GM23338 (cell line): Measurements from ENCODE around the gene RNF213. TPM values are rescaled to one million over a fixed set of nuclear protein-coding genes. Genes with fewer than 3 reads are reported as not detected.
A peak's percentile ranks its signal among the peaks of the same experiment; 100 is the strongest.

Source experiments
- ATAC-seq: fragments of 200-7000 bp; cut with Tn5 transposase; 3 replicates; pipeline ENCODE4 v1.9.1; 2020
- DNase-seq: peaks from one replicate; pipeline ENCODE4 v3.0.0-alpha.2; 2015; ENCODE audit warnings: low spot score
- H2AFZ ChIP-seq: fragments of 200-600 bp; sonication (generic); 2 replicates; pipeline ENCODE4 v1.8.0; 2016; ENCODE audit warnings: antibody characterized with exemption, mild to moderate bottlenecking, moderate library complexity
- H3F3A ChIP-seq: fragments of 200-600 bp; sonication (generic); replicated peaks from 2 replicates; pipeline ENCODE4 v1.8.0; 2017; ENCODE audit warnings: antibody characterized with exemption, mixed run types, low read depth
- H3K27ac ChIP-seq: fragments of 200-600 bp; sonication (generic); 2 replicates; pipeline ENCODE4 v1.6.1; 2016; ENCODE audit warnings: low read depth
- H3K27me3 ChIP-seq: fragments of 200-600 bp; sonication (generic); 2 replicates; pipeline ENCODE4 v1.8.0; 2016; ENCODE audit warnings: mild to moderate bottlenecking, mixed run types, moderate library complexity; ENCODE audit not compliant: insufficient read depth
- H3K36me3 ChIP-seq: fragments of 200-600 bp; sonication (generic); 2 replicates; pipeline ENCODE4 v1.8.0; 2016; ENCODE audit warnings: mild to moderate bottlenecking; ENCODE audit not compliant: insufficient read depth
- H3K4me1 ChIP-seq: fragments of 200-600 bp; sonication (generic); 2 replicates; pipeline ENCODE4 v1.8.0; 2016; ENCODE audit warnings: mild to moderate bottlenecking, moderate library complexity; ENCODE audit not compliant: insufficient read depth
- H3K4me2 ChIP-seq: fragments of 200-600 bp; sonication (generic); 2 replicates; pipeline ENCODE4 v1.7.1; 2017; ENCODE audit warnings: mixed run types
- H3K4me3 ChIP-seq: fragments of 200-600 bp; sonication (generic); 2 replicates; pipeline ENCODE4 v1.6.1; 2016; ENCODE audit warnings: mixed run types
- H3K79me2 ChIP-seq: fragments of 200-600 bp; sonication (generic); replicated peaks from 2 replicates; pipeline ENCODE4 v1.8.0; 2017; ENCODE audit warnings: mild to moderate bottlenecking; ENCODE audit not compliant: insufficient read depth
- H3K9me2 ChIP-seq: fragments of 200-600 bp; sonication (generic); 2 replicates; pipeline ENCODE4 v1.8.0; 2017; ENCODE audit not compliant: insufficient read depth
- H4K20me1 ChIP-seq: fragments of 200-600 bp; sonication (generic); replicated peaks from 2 replicates; pipeline ENCODE4 v1.8.0; 2017; ENCODE audit warnings: mild to moderate bottlenecking; ENCODE audit not compliant: insufficient read depth
- H3K27ac Mint-ChIP-seq: 2 replicates; pipeline ENCODE4 v1.8.0; 2020; ENCODE audit warnings: inconsistent platforms, mild to moderate bottlenecking, moderate library complexity, mixed read lengths
- H3K27me3 Mint-ChIP-seq: 3 replicates; pipeline ENCODE4 v1.8.0; 2022; ENCODE audit warnings: low read depth, mild to moderate bottlenecking, moderate library complexity, mixed read lengths, inconsistent platforms; ENCODE audit not compliant: insufficient read depth, poor library complexity
- H3K36me3 Mint-ChIP-seq: 3 replicates; pipeline ENCODE4 v1.8.0; 2021; ENCODE audit warnings: low read depth, mild to moderate bottlenecking, inconsistent platforms, moderate library complexity, mixed read lengths
- H3K4me1 Mint-ChIP-seq: 3 replicates; pipeline ENCODE4 v1.8.0; 2020; ENCODE audit warnings: mild to moderate bottlenecking, inconsistent platforms, mixed read lengths
- H3K4me3 Mint-ChIP-seq: 3 replicates; pipeline ENCODE4 v1.8.0; 2021; ENCODE audit warnings: moderate library complexity, mild to moderate bottlenecking, inconsistent platforms, mixed read lengths
- H3K9me3 Mint-ChIP-seq: 3 replicates; pipeline ENCODE4 v1.8.0; 2020; ENCODE audit warnings: moderate library complexity, mild to moderate bottlenecking, inconsistent platforms, mixed read lengths
- EZH2phosphoT487 ChIP-seq: fragments of 200-600 bp; sonication (generic); IDR thresholded peaks from one replicate; pipeline ENCODE4 v1.8.1; 2018; ENCODE audit warnings: antibody characterized with exemption; ENCODE audit not compliant: unreplicated experiment
- JUNB ChIP-seq: IDR thresholded peaks from one replicate; pipeline ENCODE4 v1.6.1; 2016; ENCODE audit warnings: antibody characterized with exemption; ENCODE audit not compliant: unreplicated experiment
- POLR2AphosphoS5 ChIP-seq: IDR thresholded peaks from 2 replicates; pipeline ENCODE4 v1.6.1; 2016; ENCODE audit warnings: antibody characterized with exemption, low read depth
- STAT1 ChIP-seq: IDR thresholded peaks from one replicate; pipeline ENCODE4 v1.6.1; 2016; ENCODE audit warnings: antibody characterized with exemption; ENCODE audit not compliant: unreplicated experiment
- ZNF114 ChIP-seq: fragments of 250-450 bp; sonication (Bioruptor Pico); IDR thresholded peaks from 2 replicates; pipeline ENCODE4 v1.5.0; 2020; ENCODE audit warnings: mild to moderate bottlenecking, moderate library complexity
- ZNF331 ChIP-seq: fragments of 250-450 bp; sonication (Bioruptor Pico); IDR thresholded peaks from 2 replicates; pipeline ENCODE4 v1.5.0; 2020; ENCODE audit warnings: low read depth, mild to moderate bottlenecking, moderate library complexity
- polyA plus RNA-seq: library from polyadenylated mRNA; unstranded; fragments of >200 nt; fragmentation: Nextera tagmentation; extraction: Ambion mirVana; gene quantifications from 2 replicates; pipeline ENCODE4 v1.2.1, GENCODE V29; 2016
- total RNA-seq: library from RNA; depleted of rRNA; stranded (reverse); fragments of >200 nt; shearing (Covaris generic); gene quantifications from 2 replicates; pipeline ENCODE4 v1.2.3, GENCODE V29; 2014
- TF ChIP-seq, protein P1 (sequence below): IDR thresholded peaks from one replicate; pipeline ENCODE4 v1.6.1; 2018; ENCODE audit warnings: antibody characterized with exemption; ENCODE audit not compliant: unreplicated experiment
- TF ChIP-seq, protein P2 (sequence below), 2 experiments: fragments of 200-600 bp in 1 of 2; sonication (generic) in 1 of 2; conservative IDR thresholded peaks; 2 replicates each; pipeline versions ENCODE4 v1.5.1 to v1.6.1; 2016 to 2017; ENCODE audit warnings: antibody characterized with exemption in 2 of 2, low read depth in 2 of 2, mild to moderate bottlenecking in 2 of 2, moderate library complexity in 1 of 2

Gene RNF213
- total and polyA plus RNA-seq, 2 experiments from 2014 or later = 21.2 to 67.2 TPM

GRCh38 chr17:80415626-80416137 lies 155.0 kb downstream of the RNF213 start (continued):
- TF ChIP-seq, protein P1, sequence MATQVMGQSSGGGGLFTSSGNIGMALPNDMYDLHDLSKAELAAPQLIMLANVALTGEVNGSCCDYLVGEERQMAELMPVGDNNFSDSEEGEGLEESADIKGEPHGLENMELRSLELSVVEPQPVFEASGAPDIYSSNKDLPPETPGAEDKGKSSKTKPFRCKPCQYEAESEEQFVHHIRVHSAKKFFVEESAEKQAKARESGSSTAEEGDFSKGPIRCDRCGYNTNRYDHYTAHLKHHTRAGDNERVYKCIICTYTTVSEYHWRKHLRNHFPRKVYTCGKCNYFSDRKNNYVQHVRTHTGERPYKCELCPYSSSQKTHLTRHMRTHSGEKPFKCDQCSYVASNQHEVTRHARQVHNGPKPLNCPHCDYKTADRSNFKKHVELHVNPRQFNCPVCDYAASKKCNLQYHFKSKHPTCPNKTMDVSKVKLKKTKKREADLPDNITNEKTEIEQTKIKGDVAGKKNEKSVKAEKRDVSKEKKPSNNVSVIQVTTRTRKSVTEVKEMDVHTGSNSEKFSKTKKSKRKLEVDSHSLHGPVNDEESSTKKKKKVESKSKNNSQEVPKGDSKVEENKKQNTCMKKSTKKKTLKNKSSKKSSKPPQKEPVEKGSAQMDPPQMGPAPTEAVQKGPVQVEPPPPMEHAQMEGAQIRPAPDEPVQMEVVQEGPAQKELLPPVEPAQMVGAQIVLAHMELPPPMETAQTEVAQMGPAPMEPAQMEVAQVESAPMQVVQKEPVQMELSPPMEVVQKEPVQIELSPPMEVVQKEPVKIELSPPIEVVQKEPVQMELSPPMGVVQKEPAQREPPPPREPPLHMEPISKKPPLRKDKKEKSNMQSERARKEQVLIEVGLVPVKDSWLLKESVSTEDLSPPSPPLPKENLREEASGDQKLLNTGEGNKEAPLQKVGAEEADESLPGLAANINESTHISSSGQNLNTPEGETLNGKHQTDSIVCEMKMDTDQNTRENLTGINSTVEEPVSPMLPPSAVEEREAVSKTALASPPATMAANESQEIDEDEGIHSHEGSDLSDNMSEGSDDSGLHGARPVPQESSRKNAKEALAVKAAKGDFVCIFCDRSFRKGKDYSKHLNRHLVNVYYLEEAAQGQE = no peak
- TF ChIP-seq POLR2AphosphoS5 (no peak), STAT1 (no peak), ZNF114 (CRISPR knock-in tag) (no peak), JUNB (no peak)
- TF ChIP-seq, protein P2, sequence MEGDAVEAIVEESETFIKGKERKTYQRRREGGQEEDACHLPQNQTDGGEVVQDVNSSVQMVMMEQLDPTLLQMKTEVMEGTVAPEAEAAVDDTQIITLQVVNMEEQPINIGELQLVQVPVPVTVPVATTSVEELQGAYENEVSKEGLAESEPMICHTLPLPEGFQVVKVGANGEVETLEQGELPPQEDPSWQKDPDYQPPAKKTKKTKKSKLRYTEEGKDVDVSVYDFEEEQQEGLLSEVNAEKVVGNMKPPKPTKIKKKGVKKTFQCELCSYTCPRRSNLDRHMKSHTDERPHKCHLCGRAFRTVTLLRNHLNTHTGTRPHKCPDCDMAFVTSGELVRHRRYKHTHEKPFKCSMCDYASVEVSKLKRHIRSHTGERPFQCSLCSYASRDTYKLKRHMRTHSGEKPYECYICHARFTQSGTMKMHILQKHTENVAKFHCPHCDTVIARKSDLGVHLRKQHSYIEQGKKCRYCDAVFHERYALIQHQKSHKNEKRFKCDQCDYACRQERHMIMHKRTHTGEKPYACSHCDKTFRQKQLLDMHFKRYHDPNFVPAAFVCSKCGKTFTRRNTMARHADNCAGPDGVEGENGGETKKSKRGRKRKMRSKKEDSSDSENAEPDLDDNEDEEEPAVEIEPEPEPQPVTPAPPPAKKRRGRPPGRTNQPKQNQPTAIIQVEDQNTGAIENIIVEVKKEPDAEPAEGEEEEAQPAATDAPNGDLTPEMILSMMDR (conservative IDR thresholded peaks at IDR 0.05; ENCODE audit: low read depth in 2 of 2) = no peak

DNA sequence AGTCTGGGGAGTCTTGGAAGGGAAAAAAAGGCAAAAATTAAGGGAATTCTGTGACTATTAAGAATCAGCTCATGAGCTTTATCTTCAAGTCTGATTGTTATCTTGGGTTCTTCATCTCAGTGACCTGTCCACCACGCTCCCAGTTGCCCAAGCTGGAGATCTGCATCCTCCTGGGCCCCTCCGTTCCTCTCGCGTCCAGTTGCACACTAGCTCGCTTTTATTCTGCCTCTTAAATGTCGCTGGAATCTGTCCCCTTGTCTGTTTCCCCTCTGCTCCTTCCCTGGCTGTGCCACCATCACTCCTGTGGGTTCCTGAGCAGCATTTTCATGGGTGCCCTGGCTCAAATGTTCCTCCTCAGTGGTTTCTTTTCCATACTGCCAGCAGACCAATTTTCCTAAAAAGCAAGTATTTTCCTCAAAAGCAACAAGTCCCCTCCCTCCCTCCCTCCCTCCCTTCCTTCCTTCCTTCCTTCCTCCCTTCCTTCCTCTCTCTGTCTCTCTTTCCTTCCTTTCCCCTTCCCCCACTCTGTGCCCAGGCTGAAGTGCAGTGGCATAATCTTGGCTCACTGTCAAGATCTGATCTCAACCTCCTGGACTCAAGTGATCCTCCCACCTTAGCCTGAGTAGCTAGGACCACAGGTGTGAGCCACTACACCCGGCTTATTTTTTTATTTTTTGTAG lies 155.7 kb downstream of the RNF213 start:
- Histone ChIP-seq H2AFZ (no peak overlapping the region), H3K4me2 (peak overlapping the region; percentile 98), H3K4me1 (peaks cover 3% of the 10 kb centered on the region; the same call in 1 of the 2 replicates), H3K9me2 (no peaks in the 10 kb centered on the region), H3K27ac (no peak overlapping the region), H4K20me1 (peaks cover 4% of the 10 kb centered on the region; the same call in 1 of the 2 replicates), H3K27me3 (peaks cover 13% of the 10 kb centered on the region), H3K4me3 (peak overlapping the region; percentile 93), H3K36me3 (no peaks in the 10 kb centered on the region), H3F3A (0 out of 2 replicates have a peak, but pooled peaks cover 3% of the 10 kb centered on the region), H3K79me2 (0 out of 2 replicates have a peak, but pooled peaks cover 2% of the 10 kb centered on the region)
- H3K36me3 Mint-ChIP-seq = peaks cover 4% of the 10 kb centered on the region; the same call in 2 of the 3 replicates
- ATAC-seq = no peak
- H3K9me3 Mint-ChIP-seq = no peaks in the 10 kb centered on the region; the same call in 2 of the 3 replicates
- TF ChIP-seq ZNF114 (CRISPR knock-in tag) (no peak), ZNF331 (no peak), EZH2phosphoT487 (no peak)
- TF ChIP-seq, protein P1 = no peak
- H3K4me1 Mint-ChIP-seq = peaks cover 10% of the 10 kb centered on the region
- DNase-seq = no peak
- no peak overlapping the region for H3K27ac Mint-ChIP-seq
- H3K4me3 Mint-ChIP-seq = peak overlapping the region; percentile 91
- H3K27me3 Mint-ChIP-seq = peaks cover 24% of the 10 kb centered on the region
